Measurements from ENCODE around the gene DHRS7B. TPM values are rescaled to one million over a fixed set of nuclear protein-coding genes. Genes with fewer than 3 reads are reported as not detected.
A peak's percentile ranks its signal among the peaks of the same experiment; 100 is the strongest.

Gene DHRS7B
- total and polyA plus RNA-seq, 4 donors: 19.4 to 55.6 (median 31.7) TPM

GRCh38 chr17:21170809-21171208 lies 44.0 kb downstream of the DHRS7B start:
- peaks cover 0 to 12% (median 2%) of the 10 kb centered on the region in 4 donors for H3K36me3 ChIP-seq (ENCODE audit: control insufficient read depth in 4 of 4, insufficient read depth in 4 of 4, low read length in 4 of 4)
- H3K9me3 ChIP-seq (ENCODE audit: control insufficient read depth in 4 of 4, insufficient read depth in 3 of 4, low read length in 3 of 4): peaks cover 0 to 2% (median 0%) of the 10 kb centered on the region in 4 donors
- TF ChIP-seq CTCF (IDR thresholded peaks at IDR 0.05; ENCODE audit: control extremely low read depth, extremely low read depth): no peak
- no peak overlapping the region for H3K4me3 ChIP-seq
- peaks cover 9 to 35% (median 16%) of the 10 kb centered on the region in 5 donors for H3K4me1 ChIP-seq (ENCODE audit: control insufficient read depth in 5 of 5, insufficient read depth in 5 of 5, low read length in 5 of 5)
- DNase-seq: peak in 1 of 3 donors; percentile 21
- no peak for ATAC-seq (ENCODE audit: insufficient read depth, low FRiP score)
- no peaks in the 10 kb centered on the region for H3K27me3 ChIP-seq (ENCODE audit: control insufficient read depth in 3 of 3, insufficient read depth in 3 of 3, low read length in 2 of 3)
- WGBS, 2 donors: 54 to 59% methylated on average over 7 of the region's 7 CpGs
- no peak overlapping the region for H3K9ac ChIP-seq (ENCODE audit: insufficient read depth in 1 of 2, low read length in 2 of 2)
- H3K27ac ChIP-seq (ENCODE audit: low read depth in 1 of 2, low read length in 1 of 2): no peak overlapping the region

- Histone ChIP-seq H3K4me3 (no peak overlapping the region), H3K27me3 (ENCODE audit: control insufficient read depth in 3 of 3, insufficient read depth in 3 of 3, low read length in 2 of 3) (no peaks in the 10 kb centered on the region), H3K36me3 (ENCODE audit: control insufficient read depth in 4 of 4, insufficient read depth in 4 of 4, low read length in 4 of 4) (peaks cover 0 to 12% (median 2%) of the 10 kb centered on the region in 4 donors), H3K4me1 (ENCODE audit: control insufficient read depth in 5 of 5, insufficient read depth in 5 of 5, low read length in 5 of 5) (peaks cover 9 to 31% (median 13%) of the 10 kb centered on the region in 5 donors), H3K9me3 (ENCODE audit: control insufficient read depth in 4 of 4, insufficient read depth in 3 of 4, low read length in 3 of 4) (peaks cover 0 to 2% (median 0%) of the 10 kb centered on the region in 4 donors), H3K9ac (ENCODE audit: insufficient read depth in 1 of 2, low read length in 2 of 2) (no peak overlapping the region), H3K27ac (ENCODE audit: low read depth in 1 of 2, low read length in 1 of 2) (no peak overlapping the region)
- 77 to 81% methylated on average over 12 of the region's 12 CpGs for WGBS, 2 donors
- TF ChIP-seq CTCF (IDR thresholded peaks at IDR 0.05; ENCODE audit: control extremely low read depth, extremely low read depth): no peak
- ATAC-seq (ENCODE audit: insufficient read depth, low FRiP score): no peak
- DNase-seq: no peak
These were observed 44.7 kb downstream of the DHRS7B start for GRCh38 chr17:21171309-21171922.

- no peak for ATAC-seq (ENCODE audit: insufficient read depth, low FRiP score)
- no peak for DNase-seq
- H3K9ac ChIP-seq (ENCODE audit: insufficient read depth in 1 of 2, low read length in 2 of 2): no peak overlapping the region
- H3K27me3 ChIP-seq (ENCODE audit: control insufficient read depth in 3 of 3, insufficient read depth in 3 of 3, low read length in 2 of 3): no peaks in the 10 kb centered on the region
- no peak for TF ChIP-seq CTCF (IDR thresholded peaks at IDR 0.05; ENCODE audit: control extremely low read depth, extremely low read depth)
- H3K9me3 ChIP-seq (ENCODE audit: control insufficient read depth in 4 of 4, insufficient read depth in 3 of 4, low read length in 3 of 4): peaks cover 0 to 2% (median 0%) of the 10 kb centered on the region in 4 donors
- WGBS, 2 donors: 93 to 95% methylated on average over 17 of the region's 17 CpGs
- no peak overlapping the region for H3K4me3 ChIP-seq
- no peak overlapping the region for H3K27ac ChIP-seq (ENCODE audit: low read depth in 1 of 2, low read length in 1 of 2)
- peaks cover 0 to 12% (median 2%) of the 10 kb centered on the region in 4 donors for H3K36me3 ChIP-seq (ENCODE audit: control insufficient read depth in 4 of 4, insufficient read depth in 4 of 4, low read length in 4 of 4)
- peaks cover 7 to 31% (median 12%) of the 10 kb centered on the region in 5 donors for H3K4me1 ChIP-seq (ENCODE audit: control insufficient read depth in 5 of 5, insufficient read depth in 5 of 5, low read length in 5 of 5)
These were observed 45.3 kb downstream of the DHRS7B start for GRCh38 chr17:21171970-21172510.
